Hematopoietic multipotent progenitor cell (in vitro differentiated cells): ENCODE data around the gene CERKL. TPM values are rescaled to one million over a fixed set of nuclear protein-coding genes. Genes with fewer than 3 reads are reported as not detected.

ENCODE experiments used
- DNase-seq, 3 donors: peaks; one replicate each; pipeline ENCODE4 v3.0.0-alpha.2; 2011 to 2015; ENCODE audit warnings: low read depth in 2 of 3, low spot score in 2 of 3
- total RNA-seq: library from RNA; depleted of rRNA; stranded (reverse); fragments of >200 nt; gene quantifications from one replicate; pipeline ENCODE4 v1.2.3, GENCODE V29; 2012

Gene CERKL
- total RNA-seq, 1 donor, result under 0.01 TPM

GRCh38 chr2:181628590-181629585 is 28.0 kb downstream of the CERKL start:
- no peak for DNase-seq

GRCh38 chr2:181627545-181627944 is 29.4 kb downstream of the CERKL start:
- no peak for DNase-seq

GRCh38 chr2:181626671-181627070 is 30.2 kb downstream of the CERKL start:
- no peak for DNase-seq

GRCh38 chr2:181623159-181623558 is 33.7 kb downstream of the CERKL start:
- no peak for DNase-seq

GRCh38 chr2:181621779-181622490 is 35.0 kb downstream of the CERKL start:
- DNase-seq, result no peak

GRCh38 chr2:181619516-181619915 is 37.4 kb downstream of the CERKL start:
- DNase-seq, result no peak

- DNase-seq, result no peak
These were observed 40.2 kb downstream of the CERKL start for GRCh38 chr2:181616715-181617114.

GRCh38 chr2:181614874-181615638 is 41.8 kb downstream of the CERKL start:
- no peak for DNase-seq

- no peak for DNase-seq
These were observed 43.7 kb downstream of the CERKL start for GRCh38 chr2:181613241-181613640.

GRCh38 chr2:181607629-181608590 is 49.0 kb downstream of the CERKL start:
- DNase-seq, result peak in 1 of 3 donors; percentile 5

GRCh38 chr2:181605889-181606837 is 50.7 kb downstream of the CERKL start:
- no peak for DNase-seq

- DNase-seq, result no peak
These were observed 54.9 kb downstream of the CERKL start for GRCh38 chr2:181602017-181602416.

- no peak for DNase-seq
These were observed 60.3 kb downstream of the CERKL start for GRCh38 chr2:181596556-181596955.

GRCh38 chr2:181594322-181594721 is 62.6 kb downstream of the CERKL start:
- no peak for DNase-seq

GRCh38 chr2:181589779-181590178 is 67.1 kb downstream of the CERKL start:
- DNase-seq, result no peak

GRCh38 chr2:181588546-181588945 is 68.4 kb downstream of the CERKL start:
- DNase-seq, result no peak

GRCh38 chr2:181586569-181587081 is 70.3 kb downstream of the CERKL start:
- DNase-seq, result peak in 1 of 3 donors; percentile 50

GRCh38 chr2:181585732-181586131 is 71.2 kb downstream of the CERKL start:
- DNase-seq, result no peak
